ENCODE measurements around the gene IFT122.
"Not testable (repeated sequence)": the region's sequence is repeated elsewhere in the genome, so short reads cannot be mapped to it uniquely, and the experiment has no call there.

Gene IFT122

DNA sequence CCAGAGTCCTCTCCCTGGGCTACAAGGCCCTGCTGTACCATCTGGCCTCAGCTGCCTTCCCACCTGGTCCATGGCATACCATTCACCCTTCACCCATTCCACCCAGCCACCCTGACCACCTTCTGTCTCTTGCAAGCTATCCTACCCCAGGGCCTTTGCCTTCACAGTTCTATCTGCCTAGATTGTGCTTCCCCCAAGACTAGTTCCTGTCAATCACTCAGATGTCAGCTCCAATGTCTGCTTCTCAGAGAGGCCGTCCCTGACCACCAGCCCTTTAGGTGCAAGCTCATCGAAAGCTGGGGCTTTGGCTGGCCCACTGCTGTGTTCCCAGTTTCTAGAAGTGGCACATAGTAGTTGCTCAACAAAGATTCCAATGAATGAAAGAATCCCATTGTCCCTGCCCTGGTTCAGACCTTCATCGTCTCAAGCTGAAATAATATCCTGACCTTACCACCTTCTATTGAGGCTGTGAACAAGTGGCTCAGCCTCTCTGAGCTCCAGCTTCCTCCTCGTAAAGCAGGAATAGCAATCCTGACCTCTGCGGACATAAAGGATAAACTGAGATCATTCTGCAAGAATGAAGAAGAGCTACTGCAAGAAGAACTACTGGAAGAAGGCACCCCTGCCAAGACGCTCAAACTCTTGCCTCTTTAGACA is 27.4 kb upstream of the IFT122 start:
- Histone ChIP-seq H2BK15ac (replicated peaks; ENCODE audit: low read depth) (no peak overlapping the region), H3K9ac (ENCODE audit: low read length) (no peak overlapping the region), H3K4ac (ENCODE audit: low read depth, low read length) (no peak overlapping the region), H4K5ac (ENCODE audit: low read length) (no peak overlapping the region), H3K4me2 (ENCODE audit: low read length) (no peak overlapping the region), H3K36me3 (ENCODE audit: control insufficient read depth, insufficient read depth, low read length) (no peaks in the 10 kb centered on the region), H3K4me3 (ENCODE audit: low read length) (no peak overlapping the region), H3K18ac (ENCODE audit: low read length) (no peak overlapping the region), H3K4me1 (ENCODE audit: control insufficient read depth, low read depth, low read length) (no peaks in the 10 kb centered on the region), H3K27me3 (ENCODE audit: insufficient read depth, low read length, poor library complexity) (no peaks in the 10 kb centered on the region), H3K27ac (ENCODE audit: low read depth, low read length) (no peak overlapping the region), H2BK5ac (ENCODE audit: low read length) (no peak overlapping the region), H2AK5ac (ENCODE audit: low read length) (no peak overlapping the region), H3K79me2 (ENCODE audit: control insufficient read depth, insufficient read depth, low read length) (no peaks in the 10 kb centered on the region), H4K8ac (ENCODE audit: low read depth, low read length) (no peak overlapping the region), H3K79me1 (ENCODE audit: low read length) (no peaks in the 10 kb centered on the region), H3K56ac (ENCODE audit: low read length) (no peak overlapping the region), H2BK120ac (ENCODE audit: low read depth, low read length) (no peak overlapping the region), H3K23ac (ENCODE audit: low read length) (no peak overlapping the region)
- no CpG with 5 or more reads among the region's 6 CpGs for WGBS (ENCODE audit: extremely low coverage, insufficient coverage, low lambda C conversion rate)
- no peak for DNase-seq

DNA sequence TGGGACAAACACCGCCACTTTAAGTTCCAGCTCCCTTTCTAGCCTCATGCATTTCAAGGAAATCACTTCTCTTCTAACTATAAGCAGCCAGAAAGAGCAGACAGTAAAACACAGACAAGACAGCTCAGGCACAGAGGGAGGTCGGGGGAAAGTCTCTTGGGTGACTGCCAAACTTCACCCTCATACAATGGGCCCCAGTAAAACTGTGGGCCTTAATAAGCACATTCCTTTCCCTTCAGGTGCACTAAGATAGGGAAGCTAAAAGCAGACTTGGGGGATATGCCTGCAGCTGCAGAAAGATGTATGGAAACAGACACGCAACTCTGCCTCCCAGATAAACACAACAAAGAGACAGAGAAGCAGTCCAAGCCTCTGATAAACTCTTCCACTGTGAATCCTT is 26.8 kb upstream of the IFT122 start:
- WGBS (ENCODE audit: extremely low coverage, insufficient coverage, low lambda C conversion rate), result no CpG with 5 or more reads among the region's 3 CpGs
- not testable (repeated sequence) for H3K4me2 ChIP-seq (ENCODE audit: low read length); H4K8ac ChIP-seq (ENCODE audit: low read depth, low read length); H2BK120ac ChIP-seq (ENCODE audit: low read depth, low read length); H3K27ac ChIP-seq (ENCODE audit: low read depth, low read length); H3K79me2 ChIP-seq (ENCODE audit: control insufficient read depth, insufficient read depth, low read length); H3K9ac ChIP-seq (ENCODE audit: low read length); H3K4ac ChIP-seq (ENCODE audit: low read depth, low read length); H2BK15ac ChIP-seq (replicated peaks; ENCODE audit: low read depth); DNase-seq; H2AK5ac ChIP-seq (ENCODE audit: low read length); H3K18ac ChIP-seq (ENCODE audit: low read length); H3K4me3 ChIP-seq (ENCODE audit: low read length); H4K5ac ChIP-seq (ENCODE audit: low read length); H3K36me3 ChIP-seq (ENCODE audit: control insufficient read depth, insufficient read depth, low read length); H3K79me1 ChIP-seq (ENCODE audit: low read length); H2BK5ac ChIP-seq (ENCODE audit: low read length); H3K23ac ChIP-seq (ENCODE audit: low read length); H3K56ac ChIP-seq (ENCODE audit: low read length); H3K4me1 ChIP-seq (ENCODE audit: control insufficient read depth, low read depth, low read length); H3K27me3 ChIP-seq (ENCODE audit: insufficient read depth, low read length, poor library complexity)

DNA sequence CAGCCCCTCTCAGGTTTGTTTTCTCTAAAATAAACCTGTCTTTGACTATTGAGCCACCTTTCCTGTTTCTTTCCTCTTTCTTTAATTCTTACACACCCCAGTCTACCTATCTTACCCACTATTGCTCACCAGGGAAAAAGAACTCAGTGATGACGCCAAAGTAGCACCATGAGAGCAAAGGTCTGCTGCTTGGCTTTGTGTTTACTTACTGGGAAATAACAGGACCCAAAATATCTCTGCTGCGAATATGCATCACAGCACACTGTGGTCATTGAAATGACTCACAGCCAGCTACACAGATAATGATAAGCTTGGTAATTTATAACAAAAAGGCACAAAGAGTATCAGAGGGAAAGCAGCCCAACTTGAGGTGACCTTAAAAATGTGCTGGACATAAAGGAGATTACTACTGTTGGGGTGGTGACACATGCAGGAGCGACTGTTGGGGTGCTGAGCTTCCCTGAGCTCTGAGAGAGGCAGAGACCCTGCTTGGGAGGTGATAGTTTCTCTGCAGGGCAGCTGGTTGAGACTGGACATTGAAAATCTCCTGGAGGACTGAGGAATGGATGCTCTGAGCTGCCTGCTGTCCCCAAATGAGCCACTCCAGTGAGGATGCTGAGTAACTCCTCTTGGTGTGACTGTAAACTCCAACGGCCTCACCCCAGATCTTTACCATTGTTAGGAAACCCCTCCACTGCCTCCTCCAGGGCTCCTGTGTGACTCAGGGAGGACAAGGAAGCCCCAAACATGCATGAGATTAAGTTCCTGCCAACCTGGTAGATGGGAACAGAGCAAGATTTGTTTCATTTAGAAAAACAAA is 26.1 kb upstream of the IFT122 start:
- Histone ChIP-seq H2AK5ac (ENCODE audit: low read length) (no peak overlapping the region), H3K79me2 (ENCODE audit: control insufficient read depth, insufficient read depth, low read length) (no peaks in the 10 kb centered on the region), H3K4ac (ENCODE audit: low read depth, low read length) (no peak overlapping the region), H3K4me2 (ENCODE audit: low read length) (no peak overlapping the region), H3K23ac (ENCODE audit: low read length) (no peak overlapping the region), H2BK15ac (replicated peaks; ENCODE audit: low read depth) (no peak overlapping the region), H4K5ac (ENCODE audit: low read length) (no peak overlapping the region), H3K4me1 (ENCODE audit: control insufficient read depth, low read depth, low read length) (no peaks in the 10 kb centered on the region), H3K27ac (ENCODE audit: low read depth, low read length) (no peak overlapping the region), H3K56ac (ENCODE audit: low read length) (no peak overlapping the region), H2BK5ac (ENCODE audit: low read length) (no peak overlapping the region), H3K36me3 (ENCODE audit: control insufficient read depth, insufficient read depth, low read length) (no peaks in the 10 kb centered on the region), H3K79me1 (ENCODE audit: low read length) (no peaks in the 10 kb centered on the region), H3K18ac (ENCODE audit: low read length) (no peak overlapping the region), H3K9ac (ENCODE audit: low read length) (no peak overlapping the region), H3K27me3 (ENCODE audit: insufficient read depth, low read length, poor library complexity) (no peaks in the 10 kb centered on the region), H3K4me3 (ENCODE audit: low read length) (no peak overlapping the region), H2BK120ac (ENCODE audit: low read depth, low read length) (no peak overlapping the region), H4K8ac (ENCODE audit: low read depth, low read length) (no peak overlapping the region)
- WGBS (ENCODE audit: extremely low coverage, insufficient coverage, low lambda C conversion rate), result no CpG with 5 or more reads among the region's 4 CpGs
- no peak for DNase-seq

GRCh38 chr3:129415378-129415777 is 24.6 kb upstream of the IFT122 start:
- Histone ChIP-seq H3K36me3 (ENCODE audit: control insufficient read depth, insufficient read depth, low read length) (no peaks in the 10 kb centered on the region), H3K4me2 (ENCODE audit: low read length) (no peak overlapping the region), H3K56ac (ENCODE audit: low read length) (no peak overlapping the region), H3K79me1 (ENCODE audit: low read length) (no peaks in the 10 kb centered on the region), H3K4ac (ENCODE audit: low read depth, low read length) (no peak overlapping the region), H2AK5ac (ENCODE audit: low read length) (no peak overlapping the region), H3K79me2 (ENCODE audit: control insufficient read depth, insufficient read depth, low read length) (no peaks in the 10 kb centered on the region), H2BK5ac (ENCODE audit: low read length) (no peak overlapping the region), H2BK15ac (replicated peaks; ENCODE audit: low read depth) (no peak overlapping the region), H3K23ac (ENCODE audit: low read length) (no peak overlapping the region), H3K27me3 (ENCODE audit: insufficient read depth, low read length, poor library complexity) (no peaks in the 10 kb centered on the region), H3K18ac (ENCODE audit: low read length) (no peak overlapping the region), H3K9ac (ENCODE audit: low read length) (no peak overlapping the region), H4K5ac (ENCODE audit: low read length) (no peak overlapping the region), H3K4me3 (ENCODE audit: low read length) (no peak overlapping the region), H2BK120ac (ENCODE audit: low read depth, low read length) (no peak overlapping the region), H4K8ac (ENCODE audit: low read depth, low read length) (no peak overlapping the region), H3K27ac (ENCODE audit: low read depth, low read length) (no peak overlapping the region), H3K4me1 (ENCODE audit: control insufficient read depth, low read depth, low read length) (no peaks in the 10 kb centered on the region)
- WGBS (ENCODE audit: extremely low coverage, insufficient coverage, low lambda C conversion rate), result no CpG with 5 or more reads among the region's 3 CpGs
- no peak for DNase-seq

- H3K36me3 ChIP-seq (ENCODE audit: control insufficient read depth, insufficient read depth, low read length), result no peaks in the 10 kb centered on the region
- H4K8ac ChIP-seq (ENCODE audit: low read depth, low read length), result no peak overlapping the region
- no peak for DNase-seq
- H3K9ac ChIP-seq (ENCODE audit: low read length), result no peak overlapping the region
- H3K27me3 ChIP-seq (ENCODE audit: insufficient read depth, low read length, poor library complexity), result no peaks in the 10 kb centered on the region
- H3K23ac ChIP-seq (ENCODE audit: low read length), result no peak overlapping the region
- WGBS (ENCODE audit: extremely low coverage, insufficient coverage, low lambda C conversion rate), result no CpG with 5 or more reads among the region's 6 CpGs
- no peaks in the 10 kb centered on the region for H3K4me1 ChIP-seq (ENCODE audit: control insufficient read depth, low read depth, low read length)
- no peaks in the 10 kb centered on the region for H3K79me2 ChIP-seq (ENCODE audit: control insufficient read depth, insufficient read depth, low read length)
- no peak overlapping the region for H2BK5ac ChIP-seq (ENCODE audit: low read length)
- no peak overlapping the region for H2AK5ac ChIP-seq (ENCODE audit: low read length)
- no peak overlapping the region for H3K4ac ChIP-seq (ENCODE audit: low read depth, low read length)
- no peak overlapping the region for H3K27ac ChIP-seq (ENCODE audit: low read depth, low read length)
- H3K79me1 ChIP-seq (ENCODE audit: low read length), result no peaks in the 10 kb centered on the region
- H4K5ac ChIP-seq (ENCODE audit: low read length), result no peak overlapping the region
- no peak overlapping the region for H3K56ac ChIP-seq (ENCODE audit: low read length)
- H2BK120ac ChIP-seq (ENCODE audit: low read depth, low read length), result no peak overlapping the region
- no peak overlapping the region for H3K4me2 ChIP-seq (ENCODE audit: low read length)
- no peak overlapping the region for H3K18ac ChIP-seq (ENCODE audit: low read length)
- H2BK15ac ChIP-seq (replicated peaks; ENCODE audit: low read depth), result no peak overlapping the region
- H3K4me3 ChIP-seq (ENCODE audit: low read length), result no peak overlapping the region
Observed at GRCh38 chr3:129415830-129416229, 24.2 kb upstream of the IFT122 start.

Measured in mesendoderm (in vitro differentiated cells).